ENCODE measurements around the gene RMDN3.

The RMDN3 gene

GRCh38 chr15:40693904-40694687, 61.0 kb downstream of the RMDN3 start:
- Histone ChIP-seq H3K27me3 (ENCODE audit: insufficient read depth, poor library complexity, severe bottlenecking) (no peaks in the 10 kb centered on the region), H3K4me3 (ENCODE audit: severe bottlenecking) (peak overlapping the region; percentile 79), H3K27ac (ENCODE audit: poor library complexity, severe bottlenecking) (peak overlapping the region; percentile 81), H3K9me3 (ENCODE audit: severe bottlenecking) (no peaks in the 10 kb centered on the region), H3K36me3 (ENCODE audit: low read depth) (peaks cover 30% of the 10 kb centered on the region), H3K4me1 (ENCODE audit: insufficient read depth, poor library complexity, severe bottlenecking) (peaks cover 13% of the 10 kb centered on the region)
- TF ChIP-seq CTCF (IDR thresholded peaks at IDR 0.05; ENCODE audit: poor library complexity, severe bottlenecking) = no peak
- ATAC-seq (ENCODE audit: low read depth) (no peak), DNase-seq (ENCODE audit: low spot score) (no peak)

- Histone ChIP-seq H3K4me1 (ENCODE audit: insufficient read depth, poor library complexity, severe bottlenecking) (peaks cover 10% of the 10 kb centered on the region), H3K36me3 (ENCODE audit: low read depth) (peaks cover 9% of the 10 kb centered on the region), H3K9me3 (ENCODE audit: severe bottlenecking) (no peaks in the 10 kb centered on the region), H3K4me3 (ENCODE audit: severe bottlenecking) (no peak overlapping the region), H3K27me3 (ENCODE audit: insufficient read depth, poor library complexity, severe bottlenecking) (no peaks in the 10 kb centered on the region), H3K27ac (ENCODE audit: poor library complexity, severe bottlenecking) (no peak overlapping the region)
- ATAC-seq (ENCODE audit: low read depth) (no peak), DNase-seq (ENCODE audit: low spot score) (no peak)
- no peak for TF ChIP-seq CTCF (IDR thresholded peaks at IDR 0.05; ENCODE audit: poor library complexity, severe bottlenecking)
Observed at GRCh38 chr15:40691737-40692136, 63.3 kb downstream of the RMDN3 start.

- Histone ChIP-seq H3K36me3 (ENCODE audit: low read depth) (no peaks in the 10 kb centered on the region), H3K9me3 (ENCODE audit: severe bottlenecking) (no peaks in the 10 kb centered on the region), H3K4me3 (ENCODE audit: severe bottlenecking) (no peak overlapping the region), H3K4me1 (ENCODE audit: insufficient read depth, poor library complexity, severe bottlenecking) (peaks cover 7% of the 10 kb centered on the region), H3K27me3 (ENCODE audit: insufficient read depth, poor library complexity, severe bottlenecking) (no peaks in the 10 kb centered on the region), H3K27ac (ENCODE audit: poor library complexity, severe bottlenecking) (no peak overlapping the region)
- DNase-seq (ENCODE audit: low spot score) (no peak), ATAC-seq (ENCODE audit: low read depth) (no peak)
- no peak for TF ChIP-seq CTCF (IDR thresholded peaks at IDR 0.05; ENCODE audit: poor library complexity, severe bottlenecking)
Observed at GRCh38 chr15:40688932-40689799, 65.9 kb downstream of the RMDN3 start.

Measured in RWPE2 (cell line).